HG02885 (cell line): ENCODE measurements around the gene DNAJC16.

Experiments
- ATAC-seq: cut with Tn5 transposase; IDR thresholded peaks from one replicate; pipeline ENCODE4 v1.9.1; 2021; ENCODE audit warnings: mild to moderate bottlenecking; ENCODE audit not compliant: unreplicated experiment, poor library complexity

DNAJC16 gene

GRCh38 chr1:15617173-15618076, 90.8 kb downstream of the DNAJC16 start, which contains the start of gene DDI2:
DDI2 (plus strand) TSS chr1:15617458; CDS start chr1:15617671, 213 bp downstream.
- ATAC-seq = peak; percentile 82

DNA sequence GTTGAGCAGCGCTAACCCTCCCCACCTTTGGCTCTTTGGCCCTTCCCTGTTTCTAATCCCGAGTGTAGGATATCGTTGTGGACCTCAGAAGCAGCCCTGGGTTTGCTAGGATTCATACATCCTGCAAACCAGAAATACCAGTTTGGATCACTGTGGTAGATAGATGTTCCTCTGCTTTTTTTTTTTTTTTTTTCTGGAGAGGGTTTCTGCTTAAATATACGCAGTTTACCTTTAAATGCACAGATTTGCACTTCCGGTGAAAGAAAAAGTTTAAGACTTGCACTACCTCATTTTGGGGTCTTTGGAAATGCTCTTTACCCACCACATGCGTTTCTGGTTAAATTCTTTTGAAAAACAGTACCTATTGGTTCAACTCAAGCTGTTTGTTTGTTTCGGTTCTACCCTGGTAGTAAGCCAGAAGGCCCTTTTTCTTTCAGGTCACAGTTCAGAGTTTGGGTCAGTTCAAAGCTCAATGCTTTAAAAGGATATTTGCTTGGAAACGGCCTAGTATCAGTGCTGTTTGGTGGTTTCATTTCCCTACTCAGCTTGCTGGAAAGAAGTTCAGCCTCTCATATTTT, 91.5 kb downstream of the DNAJC16 start:
- no peak for ATAC-seq

DNA sequence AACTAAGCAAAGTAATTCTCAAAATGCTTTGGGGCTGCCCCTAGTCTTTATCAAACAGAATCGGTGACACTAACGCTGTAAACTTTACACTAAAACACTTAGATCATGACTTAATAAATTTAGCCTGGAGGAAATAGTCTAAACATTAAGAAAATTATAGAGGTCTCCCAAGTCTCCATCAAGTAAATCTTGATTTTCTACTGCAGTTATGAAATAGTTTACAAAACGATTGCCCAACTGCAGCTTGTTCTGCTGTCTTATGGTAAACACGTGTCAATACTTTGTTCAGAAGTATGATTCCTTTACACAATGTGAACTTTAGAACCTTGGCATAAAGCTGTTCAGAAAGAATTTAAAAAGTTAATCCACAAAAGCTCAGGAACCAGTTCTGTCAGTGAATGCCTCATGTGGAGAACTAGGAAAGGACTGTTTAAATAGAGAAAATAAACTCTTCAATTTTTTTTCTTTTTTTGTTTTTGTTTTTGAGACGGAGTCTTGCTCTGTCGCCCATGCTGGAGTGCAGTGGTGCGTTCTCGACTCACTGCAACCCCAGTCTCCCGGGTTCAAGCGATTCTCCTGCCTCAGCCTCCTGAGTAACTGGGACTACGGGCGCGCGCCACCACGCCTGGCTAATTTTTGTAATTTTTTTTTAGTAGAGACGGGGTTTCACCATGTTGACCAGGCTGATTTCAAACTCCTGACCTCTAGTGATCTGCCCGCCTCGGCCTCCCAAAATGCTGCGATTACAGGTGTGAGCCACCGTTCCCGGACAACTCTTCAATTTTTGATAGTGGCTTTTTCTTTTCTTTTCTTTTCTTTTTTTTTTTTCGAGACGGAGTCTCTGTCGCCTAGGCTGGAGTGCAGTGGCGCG, 92.2 kb downstream of the DNAJC16 start:
- no peak for ATAC-seq

GRCh38 chr1:15620155-15620545, 93.5 kb downstream of the DNAJC16 start:
- ATAC-seq = no peak

GRCh38 chr1:15620902-15621682, 94.4 kb downstream of the DNAJC16 start:
- no peak for ATAC-seq

- ATAC-seq = no peak
Measured at GRCh38 chr1:15621975-15622374, 95.3 kb downstream of the DNAJC16 start.

DNA sequence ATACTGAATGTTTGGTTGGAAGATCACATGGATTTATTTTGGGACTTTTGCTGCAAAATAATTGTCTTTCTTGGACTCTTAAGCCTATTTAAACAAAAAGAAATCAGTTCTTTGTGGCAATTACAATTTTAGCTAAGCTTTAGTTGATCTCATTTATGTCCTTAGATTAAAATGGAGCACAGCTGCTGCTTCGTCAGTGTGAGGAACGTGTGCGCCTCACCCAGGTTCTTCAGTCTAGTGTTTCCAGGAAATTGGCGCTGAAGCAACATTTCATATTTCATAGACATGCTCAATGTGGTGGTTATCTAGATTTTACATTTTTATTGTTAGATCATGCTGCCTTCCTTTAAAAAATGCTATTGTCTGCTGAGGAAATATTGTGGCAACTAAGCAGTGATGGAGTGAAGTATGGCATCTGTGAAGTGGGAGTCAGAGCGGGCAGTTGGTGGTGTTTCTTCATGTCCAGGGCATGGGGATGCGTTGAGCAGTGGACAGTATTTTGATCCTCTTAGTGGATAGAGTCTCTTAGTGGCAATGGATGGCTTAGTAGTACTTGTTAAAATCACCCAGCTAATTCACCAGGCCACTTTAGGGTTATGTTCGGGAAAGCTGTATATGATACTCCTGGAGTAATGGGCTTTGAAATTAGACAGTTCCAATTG, 96.2 kb downstream of the DNAJC16 start:
- ATAC-seq = no peak

DNA sequence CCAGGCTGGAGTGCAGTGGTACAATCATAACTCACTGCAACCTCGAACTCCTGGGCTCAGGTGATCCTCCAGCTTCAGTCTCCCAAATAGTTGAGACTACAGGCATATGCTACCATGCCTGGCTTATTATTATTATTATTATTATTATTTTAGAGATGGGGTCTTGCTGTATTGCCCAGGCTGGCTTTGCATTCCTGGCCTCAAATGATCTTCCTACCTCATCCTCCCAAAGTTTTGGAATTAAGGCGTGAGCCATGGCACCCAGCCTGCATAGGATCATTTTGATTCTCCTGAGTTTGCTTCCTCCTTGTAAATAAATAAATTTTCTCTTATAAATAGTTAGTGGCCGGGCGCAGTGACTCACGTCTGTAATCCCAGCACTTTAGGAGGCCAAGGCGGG, 96.8 kb downstream of the DNAJC16 start:
- no peak for ATAC-seq

DNA sequence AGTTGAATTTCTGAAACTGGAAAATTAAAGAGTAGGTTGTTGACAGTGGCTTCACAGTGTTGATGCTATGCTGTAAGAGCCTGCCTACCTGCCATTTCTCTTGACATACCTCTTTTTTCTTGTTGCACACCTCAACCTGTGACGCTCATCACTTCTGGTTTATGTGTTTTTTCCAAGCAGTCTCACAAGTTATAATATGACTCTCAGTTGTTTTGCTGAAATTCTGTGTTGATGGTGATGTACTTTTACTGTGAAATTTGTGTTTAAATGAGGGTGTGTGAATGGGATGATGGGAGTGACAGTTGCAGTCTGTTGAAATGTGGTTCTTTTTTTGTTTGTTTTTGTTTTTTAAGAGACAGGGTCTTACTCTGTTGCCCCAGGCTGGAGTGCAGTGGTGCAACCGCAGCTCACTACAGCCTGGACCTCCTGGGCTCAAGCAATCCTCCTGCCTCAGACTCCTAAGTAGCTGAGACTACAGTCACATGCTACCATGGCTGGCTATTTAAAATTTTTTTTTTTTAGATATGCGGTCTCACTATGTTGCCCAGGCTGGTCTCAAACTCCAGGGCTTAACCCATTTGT, 97.6 kb downstream of the DNAJC16 start:
- ATAC-seq = no peak

DNA sequence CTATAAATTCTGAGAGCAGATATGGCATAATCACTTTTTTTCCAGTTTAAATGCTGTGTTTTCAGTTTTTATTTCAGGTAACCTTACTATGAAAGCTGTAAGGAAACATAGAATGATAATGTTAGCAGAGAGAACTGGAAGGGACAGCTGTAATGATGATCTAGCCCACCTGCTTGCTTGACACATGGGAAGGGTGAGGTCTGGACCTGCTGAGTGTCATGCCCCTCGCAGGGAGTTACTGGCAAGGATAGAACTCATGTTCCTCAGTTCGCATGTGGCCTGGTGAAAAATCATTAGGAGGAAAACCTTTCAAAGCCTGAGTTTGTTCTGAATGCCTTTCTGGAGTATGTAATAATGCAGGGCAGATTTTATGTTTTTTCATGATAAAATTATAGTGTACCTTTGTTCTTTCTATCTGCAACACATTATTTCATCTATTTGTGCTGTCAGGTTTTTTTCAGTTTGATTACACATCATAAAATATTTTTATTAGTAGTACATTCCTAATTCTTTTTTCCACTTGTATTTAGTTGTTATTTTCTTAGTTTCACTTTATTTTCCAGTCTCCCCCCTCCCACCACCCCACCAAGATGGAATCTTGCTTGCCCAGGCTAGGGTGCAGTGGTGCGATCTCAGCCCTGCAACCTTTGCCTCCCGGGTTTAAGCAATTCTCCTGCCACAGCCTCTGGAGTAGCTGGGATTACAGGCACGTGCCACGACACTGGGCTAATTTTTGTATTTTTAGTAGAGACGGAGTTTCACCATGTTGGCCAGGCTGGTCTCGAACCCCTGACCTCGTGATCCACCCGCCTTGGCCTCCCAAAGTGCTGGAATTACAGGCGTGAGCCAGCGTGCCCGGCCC, 98.6 kb downstream of the DNAJC16 start:
- ATAC-seq = no peak
